Stimulated activated CD4-positive, alpha-beta T cell treated with anti-CD3 and anti-CD28 coated beads, Interleukin-2, amount 100 ng/mL, for 48 hours (primary cell): ENCODE results near the gene CR2.
"Not testable (repeated sequence)": the region's sequence is repeated elsewhere in the genome, so short reads cannot be mapped to it uniquely, and the experiment has no call there.

ENCODE experiments used
- DNase-seq, 2 donors: peaks; one replicate each; pipeline ENCODE4 v3.0.0-alpha.2; 2020

CR2 gene

DNA sequence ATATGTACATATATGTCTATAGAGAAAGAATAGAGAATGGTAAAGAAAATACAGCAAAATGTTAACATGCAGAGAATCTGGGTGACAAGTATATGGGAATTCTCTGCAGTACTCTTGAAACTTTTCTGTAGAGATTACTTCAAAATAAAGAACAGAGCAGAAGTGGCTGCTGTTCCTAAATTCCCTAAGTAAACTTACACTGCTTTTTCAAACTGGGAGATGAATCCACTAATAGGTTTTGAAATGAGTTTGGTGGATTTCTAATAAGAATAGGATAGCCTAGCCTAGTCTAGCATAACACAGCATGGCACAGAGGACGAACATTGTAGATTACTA is 450 bp upstream of the CR2 start:
- DNase-seq: no peak

DNA sequence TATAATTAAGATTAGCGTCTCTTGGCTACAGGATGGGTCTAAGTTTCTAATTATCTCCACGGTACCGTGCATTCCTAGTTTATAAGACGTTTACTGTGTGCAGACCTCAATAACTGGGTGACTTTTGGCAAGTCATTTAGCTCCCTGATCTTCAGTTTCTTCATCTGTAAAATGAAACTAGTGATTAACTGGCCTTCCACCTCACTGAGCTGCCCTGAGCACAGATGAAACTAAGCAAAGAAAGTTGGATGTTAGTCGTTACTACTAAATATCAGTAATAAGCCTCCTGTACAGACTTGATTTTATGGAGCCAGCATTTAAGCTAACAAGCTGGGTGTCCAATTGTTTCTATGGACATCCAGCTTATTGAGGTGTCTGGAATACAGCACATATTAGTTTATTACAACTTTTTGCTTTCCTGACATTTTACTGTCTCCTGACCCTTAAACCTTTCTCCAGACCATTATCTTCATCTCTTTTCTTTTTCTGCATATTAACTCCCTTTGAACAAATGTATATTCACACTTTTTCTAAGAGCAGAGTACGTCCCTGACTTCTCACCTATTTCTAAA is 1.1 kb downstream of the CR2 start:
- no peak for DNase-seq

DNA sequence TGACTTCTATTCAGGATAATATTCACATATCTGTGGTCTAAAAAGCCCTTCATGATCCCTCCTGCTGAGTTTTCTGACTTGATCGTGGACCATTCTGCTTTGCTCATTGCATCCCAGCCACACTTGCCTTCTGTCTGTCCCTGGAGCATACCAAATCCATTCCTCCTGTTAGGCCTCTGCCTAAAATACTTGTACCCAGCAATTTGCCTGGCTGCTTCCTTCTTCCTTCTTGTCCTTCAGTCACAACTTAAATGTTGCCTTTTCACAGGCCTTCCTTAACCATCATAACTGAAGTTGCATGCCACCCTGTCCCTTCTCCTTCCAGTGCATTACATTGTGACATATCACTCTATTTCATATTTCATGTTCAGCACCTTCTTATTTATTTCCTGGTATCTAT is 4.3 kb downstream of the CR2 start:
- DNase-seq: no peak

DNA sequence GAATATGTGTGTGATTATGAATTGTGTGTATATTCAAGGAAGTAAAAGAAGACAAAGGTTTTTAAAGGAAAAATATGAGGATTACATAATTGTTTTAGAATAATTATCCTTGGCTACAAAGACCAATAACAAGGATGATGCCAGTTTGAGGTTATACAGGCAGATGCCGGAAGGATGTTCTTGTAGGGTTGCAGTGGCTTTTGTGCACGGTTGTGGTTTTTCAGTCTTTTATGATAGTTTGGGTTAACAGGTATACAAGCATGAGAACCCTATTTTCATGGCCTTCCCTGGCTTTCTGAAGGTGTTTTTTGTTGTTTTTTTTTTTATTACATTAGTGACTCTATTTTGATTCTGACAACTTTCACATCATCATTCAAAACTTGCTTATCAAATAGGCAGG is 4.9 kb downstream of the CR2 start:
- DNase-seq: no peak

DNA sequence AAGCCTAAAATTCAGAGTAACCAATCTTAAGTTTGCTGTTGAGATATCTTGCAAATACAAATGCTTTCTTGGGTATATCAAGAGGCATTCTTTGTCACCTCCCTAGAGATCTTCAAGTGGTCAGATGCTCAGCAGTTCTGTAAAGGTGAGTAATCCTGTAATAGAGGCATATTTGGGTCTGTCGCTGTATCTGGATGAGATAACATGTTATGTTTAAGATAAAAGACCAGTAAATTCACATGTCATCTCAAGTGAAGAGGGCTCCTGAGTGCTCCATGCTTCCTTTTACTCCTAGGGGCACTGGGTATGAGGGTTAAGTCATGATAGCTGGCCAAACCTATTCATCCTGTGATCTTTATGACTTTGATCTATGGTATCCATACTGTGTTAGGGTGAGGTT is 7.5 kb downstream of the CR2 start:
- no peak for DNase-seq

DNA sequence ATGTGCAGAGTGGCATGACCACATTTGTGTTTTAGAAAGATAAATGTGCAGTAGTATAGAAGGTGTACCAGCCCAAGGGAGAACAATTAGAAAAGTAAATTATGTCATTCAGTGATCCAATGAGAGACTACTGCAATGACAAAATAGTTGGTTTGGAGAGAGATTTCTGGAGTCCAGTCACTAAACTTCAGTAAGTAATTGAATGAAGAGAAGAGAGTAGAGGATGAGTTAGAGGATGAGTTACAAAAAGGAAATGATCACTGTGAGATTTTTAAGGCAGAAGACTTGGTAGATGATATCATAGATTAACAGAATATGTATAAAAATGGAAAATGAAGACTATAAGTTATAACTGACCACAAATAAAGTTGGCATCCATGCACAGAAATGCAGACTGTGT is 8.4 kb downstream of the CR2 start:
- no peak for DNase-seq

DNA sequence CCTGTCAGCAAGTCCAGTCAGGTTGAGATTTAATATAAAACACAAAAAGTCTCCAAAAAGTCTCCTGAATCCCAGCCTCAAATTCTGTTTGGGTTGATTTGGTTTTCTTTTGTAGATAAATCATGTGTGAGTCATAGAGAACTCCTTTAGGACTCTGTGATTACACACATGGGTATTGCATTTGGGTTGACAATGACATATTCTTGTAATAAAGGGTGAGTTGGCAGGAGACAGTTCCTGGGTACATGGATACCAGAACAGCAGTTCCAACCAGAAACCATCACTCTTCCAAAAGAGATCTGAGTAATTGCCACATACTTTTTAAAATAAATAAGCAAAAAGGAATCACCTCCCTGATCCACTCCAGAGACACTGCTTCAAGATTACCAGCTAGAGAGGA is 8.9 kb downstream of the CR2 start:
- DNase-seq: no peak

DNA sequence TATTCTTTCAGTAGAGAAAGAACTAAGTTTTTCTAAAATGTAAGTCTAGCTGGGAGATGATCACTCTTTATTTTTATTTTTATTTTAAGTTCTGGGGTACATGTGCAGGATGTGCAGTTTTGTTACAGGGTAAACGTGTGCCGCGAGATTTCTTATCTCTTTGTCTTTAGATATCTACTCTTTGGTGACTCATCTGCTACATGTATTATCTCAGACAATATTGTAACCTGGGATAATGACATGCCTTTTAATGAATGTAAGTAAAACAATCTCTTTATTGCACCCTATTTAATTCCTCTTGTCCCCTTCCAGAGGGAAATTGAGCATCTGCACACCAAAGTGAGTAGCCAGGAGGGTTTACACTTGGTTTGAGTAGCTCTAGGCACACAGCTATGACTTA is 9.4 kb downstream of the CR2 start:
- DNase-seq: no peak

DNA sequence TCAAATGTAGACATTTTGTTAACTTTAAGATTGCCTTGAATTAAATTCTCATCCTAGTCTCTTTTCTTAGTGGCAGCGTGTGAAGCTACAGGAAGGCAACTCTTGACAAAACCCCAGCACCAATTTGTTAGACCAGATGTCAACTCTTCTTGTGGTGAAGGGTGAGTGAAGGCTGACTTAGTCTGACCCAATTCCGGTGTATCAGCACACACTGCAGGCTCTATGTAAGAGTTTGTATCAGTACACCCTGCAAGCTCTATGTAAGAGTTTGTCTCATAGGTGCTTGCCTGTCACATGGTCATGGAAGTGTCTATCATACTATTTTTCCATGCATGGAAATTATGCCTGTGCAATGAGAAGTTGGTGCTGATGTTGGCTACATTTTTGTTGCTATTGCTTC is 16.8 kb downstream of the CR2 start:
- no peak for DNase-seq

DNA sequence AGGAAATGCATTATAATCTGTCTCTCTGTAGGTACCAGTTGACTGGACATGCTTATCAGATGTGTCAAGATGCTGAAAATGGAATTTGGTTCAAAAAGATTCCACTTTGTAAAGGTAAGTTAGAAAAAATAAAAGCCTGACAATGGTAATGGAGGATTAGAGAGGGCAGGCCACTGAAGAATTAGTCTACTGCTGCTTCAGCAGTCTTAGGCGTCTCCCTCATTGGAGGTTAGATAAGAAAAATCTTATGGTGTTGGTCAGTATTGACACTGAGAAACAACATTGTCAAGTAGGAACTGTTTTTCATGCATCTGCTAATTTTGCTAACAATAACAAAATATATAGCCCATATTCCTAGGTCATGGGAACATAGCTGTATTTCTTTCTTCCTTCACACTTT is 20.1 kb downstream of the CR2 start:
- DNase-seq: no peak

DNA sequence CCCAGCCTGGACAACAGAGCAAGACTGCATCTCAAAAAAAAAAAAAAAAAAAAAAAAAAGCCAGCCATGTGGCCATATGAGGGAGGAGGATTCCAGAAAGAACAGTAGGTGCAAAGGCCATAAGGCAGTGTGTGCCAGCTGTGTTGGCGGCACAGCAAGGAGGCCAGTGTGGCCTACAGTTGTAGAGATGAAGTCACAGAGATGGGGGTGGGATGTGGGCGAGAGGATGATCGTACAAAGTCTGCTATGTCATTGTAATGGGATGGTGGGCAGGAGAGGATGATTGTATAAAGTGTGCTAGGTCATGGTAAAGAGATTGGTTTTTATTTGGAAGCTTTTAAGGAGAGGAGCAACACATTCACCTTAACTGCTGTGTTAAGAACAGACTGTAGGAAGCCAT is 32.1 kb downstream of the CR2 start:
- no peak for DNase-seq

DNA sequence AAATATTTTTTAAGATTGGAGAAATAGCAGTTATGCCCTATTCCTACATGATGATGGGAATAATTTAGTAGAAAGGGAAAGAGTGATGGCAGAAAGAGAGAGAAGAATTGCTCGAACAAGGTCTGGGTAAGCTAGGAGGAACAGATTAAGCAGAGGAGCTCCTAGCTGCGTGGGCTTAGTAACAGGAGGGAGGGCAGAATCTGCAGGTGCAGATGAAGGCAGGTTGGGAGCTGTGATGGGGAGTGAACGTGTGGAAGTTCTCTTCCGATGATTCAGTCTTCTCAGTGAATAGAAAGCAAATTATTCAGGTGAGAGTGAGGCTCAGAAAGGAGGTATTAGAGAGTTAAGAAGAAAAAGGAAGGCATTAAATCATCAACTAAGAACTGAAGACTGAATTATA is 33.5 kb downstream of the CR2 start:
- no peak for DNase-seq

DNA sequence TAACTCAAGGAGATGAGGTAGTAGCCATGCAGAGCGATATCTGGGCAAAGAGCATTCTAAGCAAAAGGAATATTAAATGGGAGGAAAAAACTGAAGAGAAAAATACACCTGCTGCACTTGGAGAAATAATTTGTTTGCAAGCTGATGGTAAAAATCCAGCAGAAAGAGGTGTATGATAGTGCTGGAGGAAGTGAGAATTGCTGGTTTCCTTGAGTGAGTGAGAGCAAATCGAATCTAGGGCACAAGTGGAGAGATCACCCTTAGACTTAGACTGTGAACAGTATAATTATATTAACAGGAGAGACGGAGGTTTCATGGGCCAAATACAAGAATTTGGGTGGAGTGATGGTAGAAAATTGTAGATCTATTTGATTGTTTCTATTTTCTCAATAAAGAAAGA is 39.1 kb downstream of the CR2 start:
- no peak for DNase-seq

DNA sequence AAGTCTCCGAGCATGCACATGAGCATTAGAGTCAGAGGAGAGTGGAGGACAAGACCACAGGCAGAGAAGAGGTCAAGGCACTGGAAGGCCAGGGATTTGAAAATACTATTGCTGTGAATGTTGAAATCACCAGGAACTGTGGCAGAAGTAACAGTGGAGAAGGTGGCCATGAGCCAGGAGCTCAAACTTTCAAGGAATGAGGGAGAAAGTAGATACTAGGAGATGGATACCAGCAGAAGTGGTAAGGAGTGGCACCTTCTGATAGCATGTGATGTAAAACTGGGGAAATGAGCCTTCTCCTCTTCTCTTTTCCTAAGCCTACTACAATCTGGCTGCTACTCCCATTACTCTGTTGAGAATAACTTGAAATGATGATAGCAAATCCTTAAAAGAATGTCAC is 40.0 kb downstream of the CR2 start:
- no peak for DNase-seq

DNA sequence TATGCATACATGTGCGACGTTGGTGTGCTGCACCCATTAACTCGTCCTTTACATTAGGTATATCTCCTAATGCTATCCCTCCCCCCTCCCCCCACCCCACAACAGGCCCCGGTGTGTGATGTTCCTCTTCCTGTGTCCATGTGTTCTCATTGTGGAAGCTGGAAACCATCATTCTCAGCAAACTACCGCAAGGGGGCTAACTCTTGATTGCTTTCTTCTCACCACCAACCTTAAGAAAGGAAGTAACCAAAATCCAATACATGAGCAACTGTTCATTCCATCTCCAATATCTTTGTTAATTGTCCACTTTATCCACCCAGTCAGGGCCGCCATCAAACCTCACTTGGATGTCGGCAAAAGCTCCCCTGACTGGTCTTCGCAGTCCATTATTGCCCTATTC is 41.2 kb downstream of the CR2 start:
- not testable (repeated sequence) for DNase-seq

DNA sequence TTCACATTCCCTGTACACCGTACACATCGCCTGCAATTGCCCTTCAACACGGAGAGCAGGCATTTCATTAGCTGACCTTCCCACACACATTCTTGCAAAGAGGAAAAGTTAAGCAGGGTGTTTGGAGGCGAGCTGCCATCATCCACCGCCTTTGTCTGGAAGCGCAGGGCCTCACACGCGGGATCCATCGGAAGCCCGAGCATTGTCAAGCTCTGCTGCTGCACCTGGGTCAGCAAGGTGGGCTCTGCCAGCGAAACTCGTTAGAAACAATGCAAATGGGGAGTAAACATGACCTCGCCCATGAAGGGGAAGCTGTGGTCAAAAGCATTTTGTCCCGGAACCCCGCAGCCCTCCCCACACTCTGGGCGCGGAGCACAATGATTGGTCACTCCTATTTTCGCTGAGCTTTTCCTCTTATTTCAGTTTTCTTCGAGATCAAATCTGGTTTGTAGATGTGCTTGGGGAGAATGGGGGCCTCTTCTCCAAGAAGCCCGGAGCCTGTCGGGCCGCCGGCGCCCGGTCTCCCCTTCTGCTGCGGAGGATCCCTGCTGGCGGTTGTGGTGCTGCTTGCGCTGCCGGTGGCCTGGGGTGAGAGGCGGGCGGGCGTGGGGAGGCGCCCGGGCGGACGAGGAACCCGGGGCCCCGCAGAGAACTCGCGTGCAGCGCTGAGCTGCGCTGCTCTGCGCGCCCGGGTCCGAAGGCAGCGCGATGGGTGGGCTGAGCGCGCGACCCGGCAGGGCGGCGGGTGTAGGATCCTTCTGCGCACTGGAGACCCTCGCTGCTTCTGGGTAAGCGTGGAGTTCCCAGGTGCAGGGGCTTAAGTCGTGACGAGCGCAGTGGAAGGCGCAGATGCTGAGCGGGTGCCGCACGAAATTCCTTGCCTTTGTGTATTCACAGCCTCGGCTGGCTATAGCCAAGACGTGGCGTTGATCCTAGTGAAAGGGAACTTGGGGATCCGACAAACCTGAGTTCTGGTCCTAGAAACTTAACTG is 42.0 kb downstream of the CR2 start, which contains the start of gene CR1:
CR1 (plus strand) TSS at position 357 of the 992 bp plus-strand sequence; CDS start at position 468, 111 bp downstream.
- peak in 1 of 2 donors; percentile 16 for DNase-seq

DNA sequence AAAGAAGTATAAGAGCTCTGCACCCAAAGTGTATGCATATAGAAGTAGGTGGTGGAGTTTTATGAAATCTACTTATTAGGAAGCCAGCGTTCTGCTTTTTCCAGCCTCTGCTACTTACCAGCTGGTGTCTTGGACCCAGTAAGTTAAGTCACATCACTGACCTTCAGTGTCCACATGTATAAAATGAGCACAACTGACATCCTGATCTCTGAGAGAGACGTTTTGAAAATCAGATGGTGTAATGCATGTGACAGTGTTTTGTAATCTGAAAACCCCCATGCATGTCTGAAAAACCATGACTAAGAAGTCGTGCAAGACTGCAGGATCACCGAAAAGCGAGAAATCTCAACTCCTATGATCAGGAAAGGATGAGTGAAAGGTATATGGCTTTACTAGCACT is 43.8 kb downstream of the CR2 start:
- no peak for DNase-seq

DNA sequence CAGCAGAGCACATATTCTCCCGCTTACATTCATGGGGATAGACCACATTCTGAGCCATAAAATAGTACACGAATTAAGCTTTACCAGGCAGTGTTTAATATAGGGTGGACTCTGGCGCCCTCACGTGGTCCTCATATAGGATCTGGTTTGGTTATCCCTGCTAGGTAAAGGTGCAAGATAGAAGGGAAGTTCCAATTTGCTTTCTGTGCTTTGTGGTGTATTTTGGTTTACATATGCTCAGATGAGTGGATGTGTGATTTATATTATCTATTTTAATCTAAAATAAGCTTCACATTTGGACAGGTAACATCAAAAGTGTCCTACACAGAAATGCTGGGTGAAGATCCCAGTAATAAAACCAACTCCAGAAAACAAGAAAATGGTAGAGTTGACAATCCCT is 45.4 kb downstream of the CR2 start:
- peak; percentile 53 to 58 for DNase-seq

DNA sequence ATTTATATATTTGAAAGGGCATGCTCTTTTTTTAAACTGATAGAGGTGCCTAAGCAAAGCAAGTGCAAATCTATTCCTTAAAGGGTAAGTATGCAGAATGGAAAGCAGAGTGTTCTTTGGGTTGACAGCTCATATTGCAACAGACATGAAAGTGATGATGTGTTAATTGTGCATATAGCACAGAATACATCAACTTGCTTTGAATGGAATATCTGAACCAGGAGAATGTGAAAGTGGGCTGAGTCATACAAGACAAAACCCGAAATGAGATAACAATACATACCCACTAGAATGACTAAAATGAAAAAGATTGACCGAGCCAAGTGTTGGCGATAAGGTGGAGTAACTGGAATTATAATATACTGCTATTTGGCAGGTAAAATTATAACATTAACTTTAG is 46.2 kb downstream of the CR2 start:
- no peak for DNase-seq

DNA sequence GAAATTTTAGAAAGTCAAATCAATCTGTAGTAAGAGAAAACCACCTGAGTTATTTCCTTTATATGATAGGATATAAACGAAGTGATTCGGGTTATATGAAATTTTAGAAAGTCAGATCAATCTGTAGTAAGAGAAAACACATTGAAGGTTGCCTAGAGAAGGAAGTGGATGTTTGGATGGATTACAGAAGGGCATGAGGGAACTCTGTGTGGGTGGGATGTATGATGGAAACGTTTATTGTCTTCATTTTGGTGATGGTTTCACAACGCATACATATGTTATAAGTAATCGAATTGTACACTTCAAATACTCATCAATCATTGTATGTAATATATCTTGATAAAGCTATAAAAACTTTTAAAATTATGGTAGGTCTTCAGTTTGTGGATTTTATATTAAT is 46.9 kb downstream of the CR2 start:
- no peak for DNase-seq

DNA sequence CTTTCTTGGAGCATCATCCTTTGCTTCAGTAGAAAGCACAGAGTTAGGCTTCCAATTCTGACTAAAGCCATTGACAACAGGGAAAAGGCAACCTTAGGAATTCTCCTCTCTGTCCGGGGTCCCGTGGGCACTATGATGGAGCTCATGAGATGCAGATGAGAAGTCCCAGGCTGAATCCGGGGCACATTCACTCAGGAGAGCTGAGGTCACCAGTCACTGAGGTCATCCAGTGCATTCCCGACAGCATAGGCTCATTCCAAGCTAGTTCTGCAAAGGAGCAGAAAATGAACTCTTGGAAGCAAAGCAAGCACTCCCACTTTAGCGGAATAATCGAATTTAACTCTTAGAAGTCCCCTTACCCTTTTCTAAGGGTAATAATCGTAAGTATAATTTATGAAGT is 48.6 kb downstream of the CR2 start:
- DNase-seq: no peak

DNA sequence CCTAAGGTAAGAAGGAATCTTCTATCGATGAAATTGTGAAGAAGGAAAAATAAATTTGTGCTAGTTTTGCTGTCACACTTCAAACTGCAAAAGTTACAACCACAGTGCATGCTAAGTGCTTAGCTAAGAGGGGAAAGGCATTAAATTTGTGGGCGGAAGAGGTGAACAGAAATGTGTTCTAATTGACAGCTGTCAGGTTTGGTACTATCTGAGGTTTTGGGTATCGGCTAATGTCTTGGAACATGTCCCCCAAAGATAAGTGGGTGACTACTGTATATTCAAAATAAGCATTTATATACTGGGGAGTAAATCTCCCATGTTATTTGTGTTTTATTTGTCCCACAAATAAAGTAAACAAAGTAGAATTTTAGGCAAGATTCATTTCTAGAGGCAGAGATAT is 49.8 kb downstream of the CR2 start:
- DNase-seq: no peak

DNA sequence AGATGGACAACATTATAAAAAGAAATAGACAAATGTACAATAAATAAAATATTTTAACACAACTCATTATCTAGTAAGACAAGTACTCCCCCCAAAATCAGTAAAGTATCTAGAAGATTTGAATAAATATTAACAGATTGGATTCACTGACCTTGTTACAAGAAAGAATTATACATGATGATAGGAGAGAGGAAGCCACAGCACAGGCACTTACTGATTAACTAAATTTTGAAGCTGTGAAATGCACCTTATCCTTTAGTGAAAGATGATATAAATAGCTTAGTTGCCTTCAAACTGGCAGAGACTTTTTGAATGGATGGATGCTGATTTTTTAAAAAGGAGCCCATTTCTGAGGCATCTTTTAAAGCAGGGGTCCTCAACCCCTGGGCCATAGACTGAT is 50.3 kb downstream of the CR2 start:
- no peak for DNase-seq

DNA sequence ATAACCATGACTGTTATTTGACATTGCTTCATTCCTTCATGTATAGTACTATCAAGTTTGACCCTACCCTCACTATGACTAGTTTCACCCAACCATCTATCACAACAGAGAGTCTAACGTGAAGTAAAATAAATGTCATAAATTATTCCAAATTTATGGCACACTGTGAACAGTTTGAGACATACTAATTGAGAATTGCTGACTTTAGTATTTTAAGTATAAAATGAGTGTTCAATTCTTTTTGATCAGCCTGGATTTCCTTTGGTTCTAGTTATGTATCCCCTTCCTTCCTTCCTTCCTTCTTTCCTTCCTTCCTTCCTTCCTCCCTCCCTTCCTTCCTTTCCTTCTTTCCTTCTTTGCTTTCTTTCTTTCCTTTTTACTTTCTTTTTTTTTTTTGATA is 56.3 kb downstream of the CR2 start:
- no peak for DNase-seq

DNA sequence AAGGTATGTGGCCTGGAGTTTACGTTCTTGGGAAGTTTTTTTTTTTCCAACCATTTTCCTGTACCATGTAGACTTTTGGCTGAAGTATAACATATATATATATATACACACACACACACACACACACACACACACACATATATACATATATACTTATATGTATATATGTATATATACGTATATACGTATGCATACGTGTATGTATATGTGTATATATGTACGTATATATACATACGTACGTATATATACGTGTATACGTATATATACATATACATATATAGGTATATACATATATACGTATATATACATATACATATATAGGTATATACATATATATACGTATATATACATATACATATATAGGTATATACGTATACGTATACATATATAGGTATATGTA is 60.8 kb downstream of the CR2 start:
- no peak for DNase-seq
